K562 (cell line): Measurements from ENCODE around the gene NUP62. TPM values are rescaled to one million over a fixed set of nuclear protein-coding genes. Genes with fewer than 3 reads are reported as not detected.

Source experiments
- CBX5 ChIP-seq: IDR thresholded peaks from 2 replicates; pipeline ENCODE4 v1.6.1; 2014; ENCODE audit warnings: low read depth, borderline replicate concordance
- CHD7 ChIP-seq: fragments of 200-600 bp; sonication (generic); IDR thresholded peaks from one replicate; pipeline ENCODE4 v1.6.1; 2012; ENCODE audit warnings: mild to moderate bottlenecking, low read depth, low read length, inconsistent platforms
- JUN ChIP-seq, 2 experiments: sonication (generic) in 1 of 2; formaldehyde crosslinking in 1 of 2; IDR thresholded peaks; 2 replicates each; pipeline versions ENCODE4 v1.6.1 to v1.8.0; 2012 to 2022; ENCODE audit warnings: borderline replicate concordance in 2 of 2, mild to moderate bottlenecking in 2 of 2, improper control_type of control experiment in 1 of 2, low read depth in 1 of 2, low read length in 1 of 2, missing genetic modification reagents in 1 of 2
- MXD1 ChIP-seq: fragments of 250-450 bp; sonication (Bioruptor Pico); IDR thresholded peaks from 2 replicates; pipeline ENCODE4 v1.8.0; 2021; ENCODE audit warnings: borderline replicate concordance, mild to moderate bottlenecking, moderate library complexity; ENCODE audit not compliant: poor library complexity, severe bottlenecking
- MYNN ChIP-seq, 2 experiments: sonication (generic); formaldehyde crosslinking in 1 of 2; IDR thresholded peaks; 2 replicates each; pipeline versions ENCODE4 v1.5.0 to v1.6.1; 2016 to 2020; ENCODE audit warnings: antibody characterized with exemption in 1 of 2, missing genetic modification reagents in 1 of 2
- NRF1 ChIP-seq, 2 experiments: fragments of 450-650 bp; IDR thresholded peaks in 1 of 2; conservative IDR thresholded peaks in 1 of 2; 2 replicates each; pipeline ENCODE4 v1.6.1; 2014; ENCODE audit warnings: mild to moderate bottlenecking in 2 of 2
- PKNOX1 ChIP-seq: fragments of 450-650 bp; IDR thresholded peaks from 2 replicates; pipeline ENCODE4 v1.6.1; 2016
- PRMT5 ChIP-seq: sonication (generic); formaldehyde crosslinking; IDR thresholded peaks from 2 replicates; pipeline ENCODE4 v1.5.0; 2020; ENCODE audit warnings: missing genetic modification reagents
- SIN3B ChIP-seq: fragments of 450-650 bp; IDR thresholded peaks from 2 replicates; pipeline ENCODE4 v1.6.1; 2017; ENCODE audit warnings: low read depth, mild to moderate bottlenecking, moderate library complexity
- SIRT6 ChIP-seq: IDR thresholded peaks from one replicate; pipeline ENCODE4 v1.6.1; 2012; ENCODE audit warnings: low read depth, mild to moderate bottlenecking, control low read depth, inconsistent platforms, low read length, moderate library complexity
- TBP ChIP-seq: optimal IDR thresholded peaks from 2 replicates; pipeline ENCODE3; 2011; ENCODE audit warnings: low read depth, low read length, improper control_type of control experiment
- ZNF511 ChIP-seq: sonication (generic); formaldehyde crosslinking; IDR thresholded peaks from 2 replicates; pipeline ENCODE4 v1.8.0; 2022; ENCODE audit warnings: mild to moderate bottlenecking, missing genetic modification reagents
- polyA plus RNA-seq, 8 experiments: library from polyadenylated mRNA; depleted of rRNA in 4 of 8; stranded (reverse) in 5 of 8; unstranded in 3 of 8; fragments of >200 nt; fragmentation: Nextera tagmentation in 2 of 8; fragmentation: Illumina TruSeq in 1 of 8; extraction: Ambion mirVana in 2 of 8; extraction: Trizol in 1 of 8; gene quantifications; 2 replicates each; pipeline versions ENCODE4 v1.2.1 to v1.2.3, GENCODE V29; 2011 to 2014; ENCODE audit warnings: inconsistent platforms in 1 of 8, missing spikeins in 1 of 8
- total RNA-seq, 7 experiments: library from RNA; depleted of rRNA in 6 of 7; stranded (reverse); fragments of >200 nt in 6 of 7; fragmentation: Illumina TruSeq in 2 of 7; extraction: Trizol in 2 of 7; gene quantifications; 2 replicates each; pipeline versions ENCODE4 v1.2.1 to v1.2.3, GENCODE V29; 2011 to 2021; ENCODE audit warnings: low replicate concordance in 1 of 7

NUP62 gene
- total and polyA plus RNA-seq, 9 of the 15 experiments (the other 6 are each of a cell fraction or from before 2014, with no cell fraction given) = 16.9 to 109 (median 66.0) TPM

- TF ChIP-seq CHD7 (no peak), CBX5 (no peak), NRF1 (conservative IDR thresholded peaks at IDR 0.05 in 1 of 2, IDR thresholded peaks at IDR 0.05 in 1 of 2) (no peak), SIN3B (no peak), MYNN (IDR thresholded peaks at IDR 0.05) (no peak), MYNN (CRISPR knock-in tag; IDR thresholded peaks at IDR 0.05) (no peak), MXD1 (CRISPR knock-in tag) (no peak), TBP (no peak), JUN (IDR thresholded peaks at IDR 0.05; ENCODE audit: borderline replicate concordance, low read depth, low read length) (no peak), JUN (CRISPR knock-in tag; IDR thresholded peaks at IDR 0.05; ENCODE audit: borderline replicate concordance) (no peak), PKNOX1 (peak; percentile 50; the same call in 1 of the 2 replicates), PRMT5 (CRISPR knock-in tag) (no peak), SIRT6 (no peak), ZNF511 (CRISPR knock-in tag) (no peak)
Observed at GRCh38 chr19:49877879-49878743, 51.2 kb downstream of the NUP62 start (continued).
